Left ventricle myocardium inferior (tissue), 1 donor: Measurements from ENCODE around the gene PLPPR1. TPM values are rescaled to one million over a fixed set of nuclear protein-coding genes. Genes with fewer than 3 reads are reported as not detected.

Source experiments
- DNase-seq: peaks from one replicate; pipeline ENCODE4 v3.0.0-alpha.2; 2020
- H3K27ac ChIP-seq: fragments of 200-600 bp; replicated peaks from 2 replicates; pipeline ENCODE4 v1.8.0; 2021
- H3K27me3 ChIP-seq: fragments of 200-600 bp; 2 replicates; pipeline ENCODE4 v1.8.0; 2021; ENCODE audit warnings: low read depth
- H3K36me3 ChIP-seq: fragments of 200-600 bp; 2 replicates; pipeline ENCODE4 v1.8.0; 2021
- H3K4me1 ChIP-seq: fragments of 200-600 bp; 2 replicates; pipeline ENCODE4 v1.8.0; 2021
- H3K4me3 ChIP-seq: fragments of 200-600 bp; 2 replicates; pipeline ENCODE4 v1.8.0; 2021; ENCODE audit warnings: mild to moderate bottlenecking, moderate library complexity
- H3K9me3 ChIP-seq: fragments of 200-600 bp; replicated peaks from 2 replicates; pipeline ENCODE4 v1.8.0; 2021
- CTCF ChIP-seq: fragments of 200-600 bp; IDR thresholded peaks from 2 replicates; pipeline ENCODE4 v1.8.0; 2021; ENCODE audit warnings: antibody characterized with exemption, mild to moderate bottlenecking, borderline replicate concordance
- intact Hi-C: fragments of 100-400 bp; cut with micrococcal nuclease; formaldehyde crosslinking; loops from one replicate; pipeline ENCODE4 v1.11.0; 2022
- total RNA-seq: library from RNA; stranded (reverse); fragmentation: NEBNext Ultra II Directional; extraction: Animal tissue kit (Norgen Biotek cat#: 25700); gene quantifications from one replicate; pipeline ENCODE4 v1.2.1, GENCODE V29; 2021
- donor health status: DM: no; HTN: yes; CAD: no; lungs with severe emphysema.

PLPPR1 gene
- total RNA-seq, 1 donor from 2014 or later: not detected

- Histone ChIP-seq H3K36me3 (no peaks in the 10 kb centered on the region), H3K4me3 (no peak overlapping the region), H3K27ac (no peak overlapping the region), H3K9me3 (peaks cover 20% of the 10 kb centered on the region), H3K27me3 (no peaks in the 10 kb centered on the region), H3K4me1 (no peaks in the 10 kb centered on the region)
- DNase-seq: no peak
- TF ChIP-seq CTCF: no peak
- intact Hi-C loops: no loop called here
Measured at GRCh38 chr9:101172616-101173015, 144.1 kb downstream of the PLPPR1 start.

GRCh38 chr9:101173907-101174306 lies 145.4 kb downstream of the PLPPR1 start:
- Histone ChIP-seq H3K4me1 (no peaks in the 10 kb centered on the region), H3K27me3 (no peaks in the 10 kb centered on the region), H3K36me3 (no peaks in the 10 kb centered on the region), H3K27ac (no peak overlapping the region), H3K9me3 (peaks cover 26% of the 10 kb centered on the region), H3K4me3 (no peak overlapping the region)
- DNase-seq: no peak
- intact Hi-C loops: no loop called here
- no peak for TF ChIP-seq CTCF

GRCh38 chr9:101176384-101176783 lies 147.9 kb downstream of the PLPPR1 start:
- Histone ChIP-seq H3K4me1 (no peaks in the 10 kb centered on the region), H3K36me3 (no peaks in the 10 kb centered on the region), H3K27ac (no peak overlapping the region), H3K4me3 (no peak overlapping the region), H3K9me3 (peaks cover 26% of the 10 kb centered on the region), H3K27me3 (no peaks in the 10 kb centered on the region)
- no peak for TF ChIP-seq CTCF
- DNase-seq: no peak
- intact Hi-C loops: no loop called here

- intact Hi-C loops: no loop called here
- no peak overlapping the region for H3K27ac ChIP-seq
- TF ChIP-seq CTCF: no peak
Measured at GRCh38 chr9:101184813-101185278, 156.3 kb downstream of the PLPPR1 start.

GRCh38 chr9:101191723-101192122 lies 163.2 kb downstream of the PLPPR1 start:
- intact Hi-C loops: no loop called here
- no peaks in the 10 kb centered on the region for H3K9me3 ChIP-seq
- TF ChIP-seq CTCF: no peak
- H3K36me3 ChIP-seq: no peaks in the 10 kb centered on the region
- no peak overlapping the region for H3K27ac ChIP-seq
- H3K27me3 ChIP-seq: peaks cover 5% of the 10 kb centered on the region
- H3K4me3 ChIP-seq: no peak overlapping the region
- DNase-seq: no peak
- H3K4me1 ChIP-seq: no peaks in the 10 kb centered on the region

More at GRCh38 chr9:101184813-101185278, 156.3 kb downstream of the PLPPR1 start:
- H3K36me3 ChIP-seq: no peaks in the 10 kb centered on the region
- H3K4me1 ChIP-seq: no peaks in the 10 kb centered on the region
- peaks cover 5% of the 10 kb centered on the region for H3K27me3 ChIP-seq
- DNase-seq: no peak
- no peaks in the 10 kb centered on the region for H3K9me3 ChIP-seq
- no peak overlapping the region for H3K4me3 ChIP-seq

- no peak overlapping the region for H3K4me3 ChIP-seq
- no peak for DNase-seq
- no peaks in the 10 kb centered on the region for H3K27me3 ChIP-seq
- H3K9me3 ChIP-seq: peaks cover 4% of the 10 kb centered on the region
- H3K27ac ChIP-seq: no peak overlapping the region
- TF ChIP-seq CTCF: no peak
- peaks cover 9% of the 10 kb centered on the region for H3K4me1 ChIP-seq
- no peaks in the 10 kb centered on the region for H3K36me3 ChIP-seq
- intact Hi-C loops: no loop called here
Measured at GRCh38 chr9:101197026-101197425, 168.5 kb downstream of the PLPPR1 start.
